ENCODE measurements around the gene ELF1. TPM values are rescaled to one million over a fixed set of nuclear protein-coding genes. Genes with fewer than 3 reads are reported as not detected.
"Not testable (repeated sequence)": the region's sequence is repeated elsewhere in the genome, so short reads cannot be mapped to it uniquely, and the experiment has no call there.

Gene ELF1
- total RNA-seq, 1 experiment from 2014 or later, result 18.7 TPM

DNA sequence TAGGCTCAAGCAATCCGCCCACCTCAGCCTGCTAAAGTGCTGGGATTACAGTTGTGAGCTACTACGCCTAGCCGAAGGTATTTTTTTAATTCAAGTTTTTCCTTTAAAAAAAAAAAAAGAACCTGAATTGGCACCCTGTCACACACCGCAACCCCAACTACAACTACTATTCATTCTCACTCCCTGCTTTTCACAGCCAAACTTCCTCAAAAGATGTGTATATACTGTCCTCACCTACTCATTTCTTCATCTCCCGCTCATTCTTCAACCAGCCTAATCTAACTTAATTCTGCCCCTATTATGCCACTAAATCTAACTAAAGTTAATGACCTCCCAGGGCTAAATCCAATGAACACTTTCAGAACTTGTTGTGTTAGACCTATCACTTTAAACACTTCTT lies 29.5 kb upstream of the ELF1 start:
- Mint-ChIP-seq H3K4me1 (no peaks in the 10 kb centered on the region), H3K4me3 (no peak overlapping the region), H3K36me3 (peaks cover 47% of the 10 kb centered on the region), H3K27me3 (ENCODE audit: low read depth) (peaks cover 11% of the 10 kb centered on the region), H3K27ac (no peak overlapping the region), H3K9me3 (peaks cover 52% of the 10 kb centered on the region)
- TF ChIP-seq, protein P1, sequence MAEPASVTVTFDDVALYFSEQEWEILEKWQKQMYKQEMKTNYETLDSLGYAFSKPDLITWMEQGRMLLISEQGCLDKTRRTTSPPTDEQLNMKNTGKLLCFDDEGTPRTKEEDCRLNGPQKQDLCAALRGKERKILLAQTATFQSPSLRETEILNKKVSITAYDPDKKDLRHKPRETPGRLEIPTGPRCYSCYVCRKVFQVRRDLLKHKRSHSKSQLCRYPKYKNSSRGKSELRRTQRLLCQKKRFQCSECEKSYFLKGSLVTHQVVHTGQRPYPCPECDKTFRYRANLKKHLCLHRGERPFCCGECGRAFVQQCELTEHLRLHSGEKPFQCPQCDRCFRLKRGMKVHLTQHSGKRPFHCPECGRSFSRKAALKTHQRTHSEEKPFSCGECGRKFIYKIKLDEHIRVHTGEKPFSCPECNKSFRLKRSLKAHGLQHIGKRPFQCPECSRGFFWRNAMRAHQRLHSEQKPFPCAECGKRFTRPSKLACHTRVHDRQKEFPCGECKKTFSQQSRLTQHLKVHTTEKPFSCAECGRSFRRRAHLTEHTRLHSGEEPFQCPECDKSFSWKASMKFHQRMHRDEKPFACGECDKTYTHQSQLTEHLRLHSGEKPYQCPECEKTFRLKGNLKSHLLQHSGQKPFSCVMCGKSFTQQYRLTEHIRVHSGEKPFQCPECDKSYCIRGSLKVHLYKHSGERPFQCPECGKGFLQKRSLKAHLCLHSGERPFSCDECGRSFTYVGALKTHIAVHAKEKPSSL (CRISPR knock-in tag; conservative IDR thresholded peaks at IDR 0.05), result no peak
- TF ChIP-seq, protein P2, sequence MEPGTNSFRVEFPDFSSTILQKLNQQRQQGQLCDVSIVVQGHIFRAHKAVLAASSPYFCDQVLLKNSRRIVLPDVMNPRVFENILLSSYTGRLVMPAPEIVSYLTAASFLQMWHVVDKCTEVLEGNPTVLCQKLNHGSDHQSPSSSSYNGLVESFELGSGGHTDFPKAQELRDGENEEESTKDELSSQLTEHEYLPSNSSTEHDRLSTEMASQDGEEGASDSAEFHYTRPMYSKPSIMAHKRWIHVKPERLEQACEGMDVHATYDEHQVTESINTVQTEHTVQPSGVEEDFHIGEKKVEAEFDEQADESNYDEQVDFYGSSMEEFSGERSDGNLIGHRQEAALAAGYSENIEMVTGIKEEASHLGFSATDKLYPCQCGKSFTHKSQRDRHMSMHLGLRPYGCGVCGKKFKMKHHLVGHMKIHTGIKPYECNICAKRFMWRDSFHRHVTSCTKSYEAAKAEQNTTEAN (CRISPR knock-in tag; IDR thresholded peaks at IDR 0.05), result no peak
- TF ChIP-seq SOX15 (CRISPR knock-in tag; IDR thresholded peaks at IDR 0.05), result no peak
- TF ChIP-seq, protein P3, sequence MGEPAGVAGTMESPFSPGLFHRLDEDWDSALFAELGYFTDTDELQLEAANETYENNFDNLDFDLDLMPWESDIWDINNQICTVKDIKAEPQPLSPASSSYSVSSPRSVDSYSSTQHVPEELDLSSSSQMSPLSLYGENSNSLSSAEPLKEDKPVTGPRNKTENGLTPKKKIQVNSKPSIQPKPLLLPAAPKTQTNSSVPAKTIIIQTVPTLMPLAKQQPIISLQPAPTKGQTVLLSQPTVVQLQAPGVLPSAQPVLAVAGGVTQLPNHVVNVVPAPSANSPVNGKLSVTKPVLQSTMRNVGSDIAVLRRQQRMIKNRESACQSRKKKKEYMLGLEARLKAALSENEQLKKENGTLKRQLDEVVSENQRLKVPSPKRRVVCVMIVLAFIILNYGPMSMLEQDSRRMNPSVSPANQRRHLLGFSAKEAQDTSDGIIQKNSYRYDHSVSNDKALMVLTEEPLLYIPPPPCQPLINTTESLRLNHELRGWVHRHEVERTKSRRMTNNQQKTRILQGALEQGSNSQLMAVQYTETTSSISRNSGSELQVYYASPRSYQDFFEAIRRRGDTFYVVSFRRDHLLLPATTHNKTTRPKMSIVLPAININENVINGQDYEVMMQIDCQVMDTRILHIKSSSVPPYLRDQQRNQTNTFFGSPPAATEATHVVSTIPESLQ (CRISPR knock-in tag; IDR thresholded peaks at IDR 0.05), result no peak
- no peak for TF ChIP-seq ZNF416 (CRISPR knock-in tag; IDR thresholded peaks at IDR 0.05)
- TF ChIP-seq NR3C1 (CRISPR knock-in tag; conservative IDR thresholded peaks at IDR 0.05; ENCODE audit: low read depth), result no peak
- TF ChIP-seq JUN (CRISPR knock-in tag; IDR thresholded peaks at IDR 0.05), result no peak
- no peak for TF ChIP-seq FOXK1 (CRISPR knock-in tag; IDR thresholded peaks at IDR 0.05)
- TF ChIP-seq ZNF219 (CRISPR knock-in tag; IDR thresholded peaks at IDR 0.05; ENCODE audit: borderline replicate concordance), result no peak
- TF ChIP-seq, protein P4, sequence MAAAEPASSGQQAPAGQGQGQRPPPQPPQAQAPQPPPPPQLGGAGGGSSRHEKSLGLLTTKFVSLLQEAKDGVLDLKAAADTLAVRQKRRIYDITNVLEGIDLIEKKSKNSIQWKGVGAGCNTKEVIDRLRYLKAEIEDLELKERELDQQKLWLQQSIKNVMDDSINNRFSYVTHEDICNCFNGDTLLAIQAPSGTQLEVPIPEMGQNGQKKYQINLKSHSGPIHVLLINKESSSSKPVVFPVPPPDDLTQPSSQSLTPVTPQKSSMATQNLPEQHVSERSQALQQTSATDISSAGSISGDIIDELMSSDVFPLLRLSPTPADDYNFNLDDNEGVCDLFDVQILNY (CRISPR knock-in tag; IDR thresholded peaks at IDR 0.05), result no peak
- TF ChIP-seq ATF1 (CRISPR knock-in tag; IDR thresholded peaks at IDR 0.05), result no peak
- TF ChIP-seq, protein P5, sequence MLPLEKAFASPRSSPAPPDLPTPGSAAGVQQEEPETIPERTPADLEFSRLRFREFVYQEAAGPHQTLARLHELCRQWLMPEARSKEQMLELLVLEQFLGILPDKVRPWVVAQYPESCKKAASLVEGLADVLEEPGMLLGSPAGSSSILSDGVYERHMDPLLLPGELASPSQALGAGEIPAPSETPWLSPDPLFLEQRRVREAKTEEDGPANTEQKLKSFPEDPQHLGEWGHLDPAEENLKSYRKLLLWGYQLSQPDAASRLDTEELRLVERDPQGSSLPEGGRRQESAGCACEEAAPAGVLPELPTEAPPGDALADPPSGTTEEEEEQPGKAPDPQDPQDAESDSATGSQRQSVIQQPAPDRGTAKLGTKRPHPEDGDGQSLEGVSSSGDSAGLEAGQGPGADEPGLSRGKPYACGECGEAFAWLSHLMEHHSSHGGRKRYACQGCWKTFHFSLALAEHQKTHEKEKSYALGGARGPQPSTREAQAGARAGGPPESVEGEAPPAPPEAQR (CRISPR knock-in tag; IDR thresholded peaks at IDR 0.05), result no peak
- TF ChIP-seq, protein P6, sequence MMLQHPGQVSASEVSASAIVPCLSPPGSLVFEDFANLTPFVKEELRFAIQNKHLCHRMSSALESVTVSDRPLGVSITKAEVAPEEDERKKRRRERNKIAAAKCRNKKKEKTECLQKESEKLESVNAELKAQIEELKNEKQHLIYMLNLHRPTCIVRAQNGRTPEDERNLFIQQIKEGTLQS (CRISPR knock-in tag; conservative IDR thresholded peaks at IDR 0.05), result no peak
- TF ChIP-seq IRF2 (CRISPR knock-in tag; IDR thresholded peaks at IDR 0.05; ENCODE audit: borderline replicate concordance, low read depth), result no peak
- TF ChIP-seq ESRRA (CRISPR knock-in tag; IDR thresholded peaks at IDR 0.05; ENCODE audit: borderline replicate concordance), result no peak
- TF ChIP-seq TCF7 (CRISPR knock-in tag; IDR thresholded peaks at IDR 0.05; ENCODE audit: low read depth), result no peak
- TF ChIP-seq, protein P7, sequence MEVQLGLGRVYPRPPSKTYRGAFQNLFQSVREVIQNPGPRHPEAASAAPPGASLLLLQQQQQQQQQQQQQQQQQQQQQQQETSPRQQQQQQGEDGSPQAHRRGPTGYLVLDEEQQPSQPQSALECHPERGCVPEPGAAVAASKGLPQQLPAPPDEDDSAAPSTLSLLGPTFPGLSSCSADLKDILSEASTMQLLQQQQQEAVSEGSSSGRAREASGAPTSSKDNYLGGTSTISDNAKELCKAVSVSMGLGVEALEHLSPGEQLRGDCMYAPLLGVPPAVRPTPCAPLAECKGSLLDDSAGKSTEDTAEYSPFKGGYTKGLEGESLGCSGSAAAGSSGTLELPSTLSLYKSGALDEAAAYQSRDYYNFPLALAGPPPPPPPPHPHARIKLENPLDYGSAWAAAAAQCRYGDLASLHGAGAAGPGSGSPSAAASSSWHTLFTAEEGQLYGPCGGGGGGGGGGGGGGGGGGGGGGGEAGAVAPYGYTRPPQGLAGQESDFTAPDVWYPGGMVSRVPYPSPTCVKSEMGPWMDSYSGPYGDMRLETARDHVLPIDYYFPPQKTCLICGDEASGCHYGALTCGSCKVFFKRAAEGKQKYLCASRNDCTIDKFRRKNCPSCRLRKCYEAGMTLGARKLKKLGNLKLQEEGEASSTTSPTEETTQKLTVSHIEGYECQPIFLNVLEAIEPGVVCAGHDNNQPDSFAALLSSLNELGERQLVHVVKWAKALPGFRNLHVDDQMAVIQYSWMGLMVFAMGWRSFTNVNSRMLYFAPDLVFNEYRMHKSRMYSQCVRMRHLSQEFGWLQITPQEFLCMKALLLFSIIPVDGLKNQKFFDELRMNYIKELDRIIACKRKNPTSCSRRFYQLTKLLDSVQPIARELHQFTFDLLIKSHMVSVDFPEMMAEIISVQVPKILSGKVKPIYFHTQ (CRISPR knock-in tag; IDR thresholded peaks at IDR 0.05), result no peak
- no peak for TF ChIP-seq ZNF671 (CRISPR knock-in tag; IDR thresholded peaks at IDR 0.05)
- TF ChIP-seq, protein P8, sequence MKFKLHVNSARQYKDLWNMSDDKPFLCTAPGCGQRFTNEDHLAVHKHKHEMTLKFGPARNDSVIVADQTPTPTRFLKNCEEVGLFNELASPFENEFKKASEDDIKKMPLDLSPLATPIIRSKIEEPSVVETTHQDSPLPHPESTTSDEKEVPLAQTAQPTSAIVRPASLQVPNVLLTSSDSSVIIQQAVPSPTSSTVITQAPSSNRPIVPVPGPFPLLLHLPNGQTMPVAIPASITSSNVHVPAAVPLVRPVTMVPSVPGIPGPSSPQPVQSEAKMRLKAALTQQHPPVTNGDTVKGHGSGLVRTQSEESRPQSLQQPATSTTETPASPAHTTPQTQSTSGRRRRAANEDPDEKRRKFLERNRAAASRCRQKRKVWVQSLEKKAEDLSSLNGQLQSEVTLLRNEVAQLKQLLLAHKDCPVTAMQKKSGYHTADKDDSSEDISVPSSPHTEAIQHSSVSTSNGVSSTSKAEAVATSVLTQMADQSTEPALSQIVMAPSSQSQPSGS (CRISPR knock-in tag; IDR thresholded peaks at IDR 0.05; ENCODE audit: borderline replicate concordance, low read depth), result no peak
- DNase-seq (ENCODE audit: low spot score) (no peak), ATAC-seq (no peak)
- ChIA-PET CTCF (no interaction called here), POLR2A (no interaction called here)

DNA sequence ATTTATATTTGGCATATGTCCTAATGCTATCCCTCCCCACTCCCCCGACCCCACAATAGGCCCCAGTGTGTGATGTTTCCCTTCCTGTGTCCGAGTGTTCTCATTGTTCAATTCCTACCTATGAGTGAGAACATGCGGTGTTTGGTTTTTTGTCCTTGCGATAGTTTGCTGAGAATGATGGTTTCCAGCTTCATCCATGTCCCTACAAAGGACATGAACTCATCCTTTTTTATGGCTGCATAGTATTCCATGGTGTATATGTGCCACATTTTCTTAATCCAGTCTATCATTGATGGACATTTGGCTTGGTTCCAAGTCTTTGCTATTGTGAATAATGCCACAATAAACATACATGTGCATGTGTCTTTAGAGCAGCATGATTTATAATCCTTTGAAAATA lies 23.3 kb upstream of the ELF1 start:
- H3K4me3 Mint-ChIP-seq; POLR2A ChIA-PET; H3K27ac Mint-ChIP-seq; CTCF ChIA-PET; H3K4me1 Mint-ChIP-seq; DNase-seq (ENCODE audit: low spot score); H3K27me3 Mint-ChIP-seq (ENCODE audit: low read depth); ATAC-seq: not testable (repeated sequence)
- peaks cover 74% of the 10 kb centered on the region for H3K9me3 Mint-ChIP-seq
- H3K36me3 Mint-ChIP-seq, result peaks cover 42% of the 10 kb centered on the region

Measured in WTC11 (cell line).